Effector CD4-positive, alpha-beta T cell (primary cell): ENCODE measurements around the gene RGS4. TPM values are rescaled to one million over a fixed set of nuclear protein-coding genes. Genes with fewer than 3 reads are reported as not detected.

Experiments used
- DNase-seq: peaks from one replicate; pipeline ENCODE4 v3.0.0-alpha.2; 2020
- total RNA-seq: gene quantifications from one replicate; lab custom pipeline; 2026; lab: John Stamatoyannopoulos, UW

Gene RGS4
- total RNA-seq, result not detected

DNA sequence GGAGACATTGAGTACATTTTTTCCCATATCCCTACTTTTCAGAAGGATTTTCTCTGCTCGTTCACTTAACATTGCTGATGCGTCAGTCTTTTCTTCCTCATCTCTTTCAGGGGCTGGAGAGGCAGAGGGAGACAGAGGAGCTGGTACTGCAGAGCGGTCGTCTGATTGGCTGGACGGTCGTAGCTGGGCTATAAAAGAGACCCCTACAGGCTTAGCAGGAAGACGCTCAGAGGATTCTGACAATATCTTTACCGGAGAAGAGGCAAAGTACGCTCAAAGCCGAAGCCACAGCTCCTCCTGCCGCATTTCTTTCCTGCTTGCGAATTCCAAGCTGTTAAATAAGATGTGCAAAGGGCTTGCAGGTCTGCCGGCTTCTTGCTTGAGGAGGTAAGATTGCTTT, at the start of gene RGS4:
Gene RGS4 (plus strand): TSS at position 220 of the 400 bp plus-strand sequence. CDS start 124 bp downstream, at position 344.
- DNase-seq, result no peak

DNA sequence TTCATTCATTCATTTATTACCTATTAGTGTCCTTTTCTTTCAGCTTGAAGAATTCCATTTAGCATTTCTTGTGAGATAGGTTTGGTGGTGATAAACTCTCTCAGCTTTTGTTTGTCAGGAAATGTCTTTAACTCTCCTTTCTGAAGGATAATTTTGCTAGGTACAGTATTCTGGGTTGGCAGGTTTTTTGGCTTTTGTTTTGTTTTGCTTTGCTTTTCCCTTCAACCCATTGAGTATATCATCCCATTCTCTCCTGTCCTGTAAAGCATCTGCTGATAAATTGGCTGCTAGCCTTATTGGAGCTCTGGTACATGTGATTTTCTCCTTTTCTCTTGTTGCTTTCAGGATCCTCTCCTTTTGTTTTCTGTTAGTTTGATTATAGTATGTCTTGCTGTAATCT, 47.0 kb upstream of the RGS4 start:
- DNase-seq, result no peak

DNA sequence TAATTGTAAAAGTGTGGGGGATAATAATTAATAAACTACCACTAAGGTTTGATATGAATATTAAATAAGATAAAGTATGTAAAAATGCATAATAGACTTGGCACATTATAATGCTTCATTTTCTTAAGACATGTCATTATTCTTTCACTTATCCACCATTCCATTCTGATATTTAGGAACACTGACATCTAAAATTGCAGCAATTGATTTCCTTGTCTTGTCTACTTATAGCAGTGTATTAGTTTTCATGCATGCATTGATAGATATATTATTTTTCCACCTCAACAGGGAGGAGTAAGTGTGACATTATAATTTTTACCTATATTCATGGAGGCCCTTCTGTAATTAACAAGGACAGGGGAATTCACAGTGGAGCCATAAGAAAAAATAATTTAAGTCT, 41.6 kb upstream of the RGS4 start:
- no peak for DNase-seq

DNA sequence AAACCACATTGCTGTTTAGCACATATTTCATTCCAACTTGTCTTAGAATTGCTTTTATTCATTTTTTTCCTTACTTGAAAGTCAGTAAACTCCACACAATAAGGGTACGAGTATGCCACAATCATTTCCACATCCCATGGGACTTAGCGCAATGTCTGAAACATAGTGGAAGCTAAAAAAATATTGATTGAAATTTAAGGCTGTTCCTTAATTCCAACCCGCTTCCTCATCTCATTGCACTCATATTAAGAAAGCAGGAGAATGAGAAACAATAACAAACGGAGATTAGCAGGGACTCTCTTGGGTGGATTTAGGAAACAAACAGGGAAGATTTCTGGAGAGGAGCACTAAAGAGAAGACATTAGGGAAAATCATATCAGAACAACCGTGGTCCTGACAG, 39.3 kb upstream of the RGS4 start:
- DNase-seq, result no peak

DNA sequence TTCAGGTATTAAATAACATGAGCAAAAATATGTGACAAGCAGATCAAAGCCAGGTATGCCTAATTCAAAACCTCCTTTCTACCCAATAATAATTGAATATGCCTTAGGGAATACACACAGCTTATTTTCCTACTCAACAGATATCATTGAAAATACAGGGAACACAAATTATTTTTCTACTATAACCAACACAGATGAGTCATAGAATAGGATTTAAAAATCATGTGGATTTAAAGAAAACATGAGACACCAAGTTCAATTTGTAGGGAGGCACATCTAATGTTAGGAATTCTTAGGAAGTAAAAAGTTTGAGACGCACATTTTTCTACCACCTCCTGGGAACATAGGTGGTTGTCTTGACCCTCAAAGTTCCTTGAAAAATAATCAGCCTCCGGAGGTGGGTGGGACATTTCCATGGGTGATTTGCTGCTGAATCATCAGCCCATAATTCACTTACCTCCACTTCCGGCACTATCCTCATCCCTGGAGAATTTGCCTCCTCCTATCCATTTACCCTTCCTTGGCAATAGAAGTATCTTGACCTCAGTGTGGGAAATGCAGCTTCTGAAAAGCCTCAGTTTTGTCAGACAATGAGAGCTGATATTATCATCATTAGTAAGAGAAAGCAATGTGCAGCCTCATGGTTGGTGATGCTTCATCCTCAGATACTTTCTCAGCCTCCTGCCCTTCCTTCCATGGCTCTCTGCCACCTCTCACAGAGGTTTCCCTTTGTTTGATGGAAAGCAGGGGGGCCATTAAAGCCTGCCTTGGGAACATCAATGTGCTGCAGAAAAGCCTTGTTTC, 33.5 kb upstream of the RGS4 start:
- no peak for DNase-seq

DNA sequence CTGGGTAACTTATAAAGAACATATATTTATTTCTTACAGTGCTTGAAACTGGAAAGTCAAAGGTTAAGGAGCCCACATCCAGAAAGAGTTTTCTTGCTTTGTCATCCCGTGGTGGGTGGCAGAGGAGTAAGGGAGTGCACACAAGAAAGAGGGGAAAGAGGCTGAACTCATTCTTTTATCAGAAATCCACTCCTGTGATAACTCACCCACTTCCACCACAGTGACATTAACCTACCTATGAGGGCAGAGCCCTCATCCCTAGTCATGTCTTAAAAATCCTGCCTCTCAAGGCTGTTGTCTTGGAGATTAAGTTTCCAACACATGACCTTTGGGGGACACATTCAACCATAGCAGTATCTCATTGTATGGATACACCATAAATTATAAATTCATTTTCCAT, 32.5 kb upstream of the RGS4 start:
- no peak for DNase-seq

DNA sequence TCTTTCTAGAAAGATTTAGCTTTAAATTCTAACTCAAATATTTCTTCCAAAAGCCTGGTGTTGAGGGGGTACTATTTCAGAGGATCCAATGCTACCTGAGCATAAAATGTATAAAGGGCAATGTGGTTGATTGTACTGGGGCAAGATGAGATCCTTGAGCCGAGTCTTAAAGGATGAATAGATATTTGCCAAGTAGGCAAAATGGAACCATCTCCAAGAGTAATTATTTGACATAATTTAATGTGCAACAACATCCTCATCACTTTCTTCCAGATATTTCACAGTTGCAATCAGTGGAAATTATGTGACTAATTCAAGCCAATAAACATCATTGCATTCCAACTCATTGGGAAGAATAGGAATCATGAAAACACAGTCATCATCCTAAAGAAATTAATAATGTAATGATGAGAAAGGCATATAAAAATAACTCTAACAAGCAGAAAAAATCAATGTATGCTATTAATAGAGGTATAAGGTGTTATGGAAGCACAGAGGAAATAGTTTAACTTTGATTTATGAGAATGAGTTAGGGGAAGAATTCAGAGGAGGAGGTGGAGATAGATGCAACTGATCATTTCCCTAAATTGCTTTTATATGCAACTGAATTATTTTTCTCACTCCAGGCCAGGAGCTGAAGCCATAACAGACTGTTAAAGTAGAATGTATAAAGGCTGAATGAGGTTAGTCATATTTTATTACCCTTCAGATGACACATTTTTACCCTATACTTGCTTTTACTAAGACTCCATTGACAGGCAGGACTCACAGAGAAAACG, 30.0 kb upstream of the RGS4 start:
- DNase-seq, result no peak

DNA sequence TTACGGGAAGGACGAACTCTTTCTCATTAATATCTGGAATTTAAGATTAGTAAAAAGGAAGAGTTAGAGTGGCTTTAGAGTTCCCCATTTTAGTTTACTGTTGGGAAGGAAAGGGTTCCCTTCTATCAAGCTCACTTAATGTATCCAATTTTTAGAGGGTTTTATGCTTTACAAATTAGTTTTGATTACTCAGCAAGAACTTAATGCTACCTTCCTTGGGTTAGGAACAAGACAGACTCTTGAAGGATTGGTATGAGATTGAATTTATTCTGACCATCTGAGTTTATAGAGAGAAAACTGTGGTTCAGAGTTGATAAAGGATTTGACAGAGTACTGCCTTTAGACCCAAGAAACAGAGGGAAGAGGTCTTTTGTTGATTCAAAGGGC, 29.5 kb upstream of the RGS4 start:
- DNase-seq, result no peak

DNA sequence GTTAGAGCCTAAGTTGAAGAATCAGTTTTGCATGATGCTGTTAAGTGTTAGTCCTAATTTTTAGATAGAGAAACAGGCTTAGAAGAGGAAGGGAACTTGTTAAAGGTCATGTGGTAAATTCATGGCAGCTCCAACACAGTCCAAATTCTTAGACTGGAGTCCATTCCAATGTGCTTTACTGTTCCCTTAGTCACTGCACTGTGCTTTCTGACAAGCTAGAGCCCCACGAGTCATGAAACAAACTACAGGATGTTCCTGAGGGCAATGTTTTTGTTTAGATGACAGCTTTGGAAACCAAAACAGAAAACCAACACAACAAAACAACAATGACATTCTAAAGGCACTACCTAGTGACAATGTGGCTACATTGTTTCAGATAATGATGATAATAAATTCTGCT, 23.1 kb upstream of the RGS4 start:
- DNase-seq, result no peak

DNA sequence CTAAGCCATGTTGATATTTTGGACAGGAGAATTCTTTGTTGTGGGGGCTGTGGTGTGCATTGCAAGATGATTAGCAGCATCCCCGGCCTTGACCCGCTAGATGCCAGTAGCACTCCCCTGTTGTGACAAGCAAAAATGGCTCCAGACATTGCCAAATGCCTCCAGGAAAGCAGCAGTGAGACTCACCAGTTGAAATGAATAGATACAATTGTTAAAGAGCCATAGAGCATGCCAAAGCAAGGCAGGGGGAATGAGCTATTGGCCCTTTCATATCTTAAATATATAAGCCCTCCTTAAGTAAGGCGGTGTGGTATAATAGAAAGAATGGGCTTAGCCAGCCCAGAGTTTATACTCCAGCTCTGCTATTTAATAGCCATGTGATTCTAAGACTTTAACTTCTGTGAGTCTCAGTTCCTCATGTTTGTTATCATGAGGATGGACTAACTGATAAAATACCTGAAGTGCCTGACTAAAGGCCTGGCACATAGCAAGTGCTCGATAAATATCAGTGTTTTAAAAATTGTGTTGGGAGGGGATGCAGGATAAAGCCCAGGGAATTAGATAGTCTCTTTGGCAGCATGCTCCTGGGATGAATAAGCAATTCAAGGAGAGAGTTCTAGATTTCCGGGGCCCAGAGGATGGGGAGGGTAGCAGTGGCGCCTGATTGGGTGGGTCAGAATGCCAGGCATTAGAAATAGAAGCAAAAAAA, 21.1 kb upstream of the RGS4 start:
- DNase-seq, result no peak

DNA sequence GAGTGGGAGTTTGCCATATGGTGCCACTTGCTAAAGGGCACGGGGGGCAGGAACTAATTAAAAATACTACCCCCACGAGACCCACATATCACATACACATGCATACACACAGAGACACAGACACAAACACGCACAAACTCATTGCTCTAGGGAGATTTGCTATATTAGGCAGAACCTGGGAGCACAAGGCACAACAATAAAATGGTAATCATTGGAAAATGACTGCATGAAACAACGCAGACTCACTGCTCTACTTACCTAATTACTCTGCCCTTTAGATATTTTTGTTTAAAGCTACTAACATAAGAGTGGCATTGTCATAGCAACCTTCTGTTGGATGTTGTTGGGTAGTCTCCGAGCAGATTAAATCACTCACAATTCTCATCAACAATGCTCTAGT, 20.3 kb upstream of the RGS4 start:
- DNase-seq, result no peak

DNA sequence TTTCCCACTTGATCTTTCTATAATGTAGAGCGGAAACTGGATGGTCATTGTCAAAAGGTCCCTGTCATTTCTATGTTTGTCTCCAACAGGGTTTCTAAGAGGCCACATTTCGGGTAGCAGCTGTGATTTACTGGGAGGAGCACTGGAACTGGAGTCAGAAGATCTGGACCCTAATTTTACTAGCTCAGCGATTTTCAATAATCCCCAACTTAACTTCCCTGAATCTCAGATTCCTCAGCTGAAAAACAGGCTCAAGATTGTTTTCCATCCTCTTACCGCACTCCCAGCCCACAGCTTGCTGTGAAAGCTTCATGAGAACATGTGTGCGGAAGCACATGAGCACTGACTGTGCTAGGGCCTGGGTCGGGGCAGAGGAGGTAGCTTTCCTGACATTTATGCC, 19.9 kb upstream of the RGS4 start:
- DNase-seq, result no peak

DNA sequence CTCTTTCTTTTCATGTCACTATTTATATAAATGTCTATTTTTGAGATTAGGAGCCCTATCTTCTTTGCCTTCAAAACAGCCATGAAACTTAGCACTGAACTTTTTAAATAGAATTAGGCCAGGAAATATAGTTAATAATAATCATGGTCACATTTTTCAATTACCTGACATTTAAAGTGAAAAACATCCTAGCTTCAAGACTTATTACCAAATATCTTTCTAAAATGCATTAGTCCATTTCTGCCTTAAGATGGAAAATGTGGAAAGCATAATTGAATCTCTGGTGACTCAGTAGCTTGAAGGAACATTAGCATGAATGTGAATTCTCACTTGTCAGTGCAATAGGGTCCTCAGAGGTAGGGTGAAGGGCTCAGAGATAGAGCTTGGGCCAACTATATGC, 18.7 kb upstream of the RGS4 start:
- DNase-seq, result no peak

DNA sequence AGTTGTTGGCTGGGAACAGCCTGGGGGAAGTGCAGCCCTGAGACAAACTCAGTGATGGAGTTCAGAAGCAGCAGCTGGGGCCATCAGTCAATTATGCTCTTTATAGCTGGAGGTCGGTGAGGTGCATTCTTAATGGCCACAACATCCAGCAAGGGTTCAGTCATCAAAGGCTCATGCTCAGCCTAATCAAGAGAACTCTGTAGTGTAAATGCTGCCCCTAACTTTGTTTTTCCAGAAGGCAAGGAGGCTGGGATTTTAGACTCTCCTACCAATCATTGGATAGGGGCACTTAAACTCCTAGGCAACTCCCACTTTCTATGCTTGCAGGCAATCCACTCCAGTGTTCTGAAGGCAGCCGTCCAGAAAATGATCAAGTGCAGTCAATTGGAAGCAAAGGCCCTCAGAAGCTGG, 15.0 kb upstream of the RGS4 start:
- DNase-seq, result no peak

DNA sequence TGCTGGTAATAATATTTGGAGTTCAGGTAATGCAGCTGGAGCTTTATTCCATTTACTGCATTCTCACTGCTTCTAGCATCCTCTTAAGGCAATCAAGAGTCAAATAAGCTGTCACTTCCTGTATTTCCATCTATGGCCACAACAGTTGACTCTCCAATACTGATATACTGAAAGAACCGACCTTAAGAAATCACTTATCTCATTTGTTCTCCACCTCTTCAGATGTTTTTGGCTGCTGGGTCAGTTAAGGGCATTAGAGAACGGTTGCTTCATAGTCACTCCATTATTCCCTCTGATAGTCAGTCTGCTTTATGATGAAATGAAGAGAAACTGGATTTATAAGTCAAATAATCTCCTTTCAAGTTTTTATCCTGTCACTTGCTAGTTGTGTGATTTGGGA, 14.2 kb upstream of the RGS4 start:
- DNase-seq, result no peak

DNA sequence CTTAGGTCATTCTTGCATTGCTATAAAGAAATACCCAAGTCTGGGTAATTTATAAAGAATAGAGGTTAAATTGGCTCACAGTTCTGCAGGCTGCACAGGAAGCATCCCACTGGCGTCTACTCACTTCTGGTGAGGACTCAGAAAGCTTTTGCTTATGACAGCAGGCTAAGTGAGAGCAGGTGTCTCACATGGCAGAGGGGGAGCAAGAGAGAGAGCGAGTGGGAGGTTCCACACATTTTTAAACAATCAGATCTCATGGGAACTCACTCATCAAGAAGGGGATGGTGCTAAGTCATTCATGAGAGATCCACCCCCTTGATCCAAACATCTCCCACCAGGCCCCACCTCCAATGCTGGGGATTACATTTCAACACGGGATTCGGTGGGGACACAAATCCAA, 13.6 kb upstream of the RGS4 start:
- DNase-seq, result no peak

DNA sequence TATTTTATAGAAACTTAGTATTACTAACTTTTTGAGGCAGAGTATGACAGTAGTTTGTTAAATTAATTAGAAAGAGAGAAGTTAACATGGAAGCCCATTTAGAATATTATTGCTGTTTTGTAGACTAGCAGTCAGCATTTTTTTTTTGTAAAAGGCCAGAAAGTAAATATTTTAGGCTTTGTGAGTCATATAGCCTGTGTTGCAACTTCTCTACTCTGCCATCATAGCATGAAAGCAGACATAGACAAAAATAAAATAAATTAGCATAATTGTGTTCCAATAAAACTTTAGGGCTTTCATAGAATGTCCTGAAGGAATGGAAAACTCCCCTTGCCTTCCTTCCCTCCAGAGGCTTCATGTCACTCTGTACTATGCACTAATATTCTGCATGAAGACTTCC, 12.3 kb upstream of the RGS4 start:
- no peak for DNase-seq

DNA sequence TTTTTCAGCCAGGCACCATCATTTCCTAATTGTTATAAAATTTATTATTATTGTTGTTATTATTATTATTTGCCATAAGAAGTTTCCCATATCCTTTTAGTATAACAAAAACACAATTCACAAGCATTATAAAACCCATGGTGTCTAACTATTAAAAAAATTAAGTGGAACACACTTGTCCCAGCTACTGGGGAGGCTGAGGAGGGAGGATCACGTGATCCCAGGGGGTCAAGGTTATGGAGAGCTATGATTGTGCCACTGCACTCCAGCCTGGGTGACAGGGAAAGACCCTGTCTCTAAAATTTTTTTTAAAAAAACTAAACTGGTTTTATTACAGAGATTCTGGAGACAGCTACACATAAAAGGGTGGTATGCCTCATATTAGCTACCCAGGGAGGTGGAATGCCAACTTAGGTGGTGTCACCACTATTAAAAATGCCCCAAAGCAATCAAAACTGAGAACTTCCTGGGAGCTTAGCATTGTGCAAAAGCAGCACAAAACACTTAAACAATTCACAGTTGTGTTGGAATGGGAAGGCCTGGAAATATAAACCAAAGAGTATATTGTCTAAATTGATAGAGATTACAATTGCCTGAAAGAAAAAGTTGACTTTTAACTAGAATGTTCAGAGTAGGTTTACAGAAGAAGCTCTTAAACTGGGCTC, 8.7 kb upstream of the RGS4 start:
- no peak for DNase-seq

DNA sequence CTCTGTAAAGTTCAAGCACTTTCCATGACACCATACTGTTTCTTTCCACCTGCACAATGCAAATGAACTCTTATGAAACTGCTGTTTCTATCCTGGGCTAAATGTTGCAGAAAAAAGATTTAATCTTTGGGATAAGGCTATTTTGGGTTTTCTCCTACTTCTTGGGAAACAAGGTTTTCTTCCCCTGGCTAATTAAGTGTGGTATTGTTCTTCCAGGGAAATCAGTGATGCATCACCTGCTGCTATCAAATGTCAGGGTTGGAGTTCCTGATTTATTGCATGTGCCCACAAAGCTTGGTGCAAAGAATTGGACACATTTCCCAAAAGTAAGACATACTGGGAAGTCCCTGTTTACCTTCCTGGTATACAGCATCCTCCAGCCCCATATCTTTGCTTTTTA, 6.0 kb upstream of the RGS4 start:
- no peak for DNase-seq

DNA sequence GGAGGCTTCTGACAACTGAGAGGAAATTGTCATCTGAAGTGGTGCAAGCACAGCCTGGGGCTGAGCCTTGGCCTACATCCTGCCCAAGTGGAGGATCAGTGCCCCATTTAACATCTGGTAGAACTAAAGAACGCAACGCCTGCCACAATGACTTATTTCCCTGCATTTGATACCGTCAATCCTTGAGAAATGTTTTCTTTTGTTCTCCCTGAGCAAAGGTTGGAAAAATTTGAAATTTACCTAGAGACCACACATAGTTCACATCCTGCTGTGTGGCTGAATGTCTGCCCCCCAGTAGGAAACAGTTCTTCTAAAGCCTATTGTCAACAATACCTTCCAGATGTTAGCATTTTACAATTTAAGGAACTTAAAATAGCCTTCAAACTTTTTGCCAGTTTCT, 5.6 kb upstream of the RGS4 start:
- DNase-seq, result no peak

DNA sequence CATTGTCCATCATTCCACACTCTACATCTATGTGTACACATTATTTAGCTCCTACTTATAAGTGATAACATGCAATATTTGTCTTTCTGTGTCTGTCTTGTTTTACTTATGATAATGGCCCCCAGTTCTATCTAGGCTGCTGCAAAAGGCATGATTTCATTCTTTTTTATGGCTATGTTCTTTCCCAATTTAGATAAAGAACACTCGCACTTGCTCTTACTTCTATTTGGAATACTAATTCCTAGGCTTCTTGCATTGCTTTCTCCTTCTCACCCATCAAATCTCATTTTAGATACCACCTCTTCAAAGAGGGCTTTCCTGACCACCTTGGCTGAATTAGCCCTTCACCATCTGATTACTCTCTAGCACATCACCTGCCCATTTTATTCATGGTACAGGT, 3.0 kb upstream of the RGS4 start:
- DNase-seq, result no peak

DNA sequence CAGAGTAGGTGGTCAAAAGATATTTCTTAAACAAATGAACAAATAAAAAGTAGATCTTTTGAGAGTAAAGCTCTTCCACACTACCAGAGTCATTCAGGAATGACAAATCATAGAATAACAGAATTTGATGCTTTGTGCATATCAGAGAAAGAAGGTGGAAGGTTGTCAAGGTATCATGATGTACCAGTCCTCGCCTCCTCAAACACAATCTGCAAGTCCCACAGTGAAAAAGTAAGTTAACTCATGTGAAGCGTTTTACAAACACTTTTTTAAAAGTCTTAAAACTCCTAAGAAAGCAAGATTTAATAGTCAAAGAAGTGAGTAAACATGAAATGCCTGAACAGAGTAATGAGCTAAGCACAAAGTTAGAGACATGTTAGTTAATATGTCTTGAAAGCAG, 2.5 kb upstream of the RGS4 start:
- no peak for DNase-seq

DNA sequence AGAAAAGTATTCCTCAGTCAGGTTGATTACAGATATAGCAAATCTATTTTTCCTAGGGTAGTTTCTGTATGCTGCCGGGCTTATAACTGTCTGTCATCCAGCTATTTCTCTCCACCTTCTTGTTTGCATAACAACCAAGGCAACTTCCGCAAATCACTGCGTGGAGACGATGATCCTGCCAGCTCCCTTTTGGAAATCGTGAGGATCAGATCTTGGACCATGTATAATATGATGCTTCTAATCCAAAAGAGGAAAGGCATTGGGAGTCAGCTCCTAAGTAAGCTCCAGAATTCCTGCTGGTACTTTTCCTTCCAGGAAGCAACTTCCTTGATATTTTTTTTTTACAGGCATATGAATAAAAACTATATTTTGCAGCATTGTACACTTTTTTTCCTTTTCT, 445 bp upstream of the RGS4 start:
- no peak for DNase-seq
